ENCODE measurements around the gene CD163L1.
"Not testable (repeated sequence)": the region's sequence is repeated elsewhere in the genome, so short reads cannot be mapped to it uniquely, and the experiment has no call there.

CD163L1 gene

GRCh38 chr12:7339675-7340074 is 104.3 kb downstream of the CD163L1 start:
- H4K20me1 ChIP-seq (ENCODE audit: insufficient read depth, low read length): no peaks in the 10 kb centered on the region
- H3K9ac ChIP-seq (ENCODE audit: low read length): no peak overlapping the region
- H3K27ac ChIP-seq (ENCODE audit: low read length): no peak overlapping the region
- TF ChIP-seq, protein P1, sequence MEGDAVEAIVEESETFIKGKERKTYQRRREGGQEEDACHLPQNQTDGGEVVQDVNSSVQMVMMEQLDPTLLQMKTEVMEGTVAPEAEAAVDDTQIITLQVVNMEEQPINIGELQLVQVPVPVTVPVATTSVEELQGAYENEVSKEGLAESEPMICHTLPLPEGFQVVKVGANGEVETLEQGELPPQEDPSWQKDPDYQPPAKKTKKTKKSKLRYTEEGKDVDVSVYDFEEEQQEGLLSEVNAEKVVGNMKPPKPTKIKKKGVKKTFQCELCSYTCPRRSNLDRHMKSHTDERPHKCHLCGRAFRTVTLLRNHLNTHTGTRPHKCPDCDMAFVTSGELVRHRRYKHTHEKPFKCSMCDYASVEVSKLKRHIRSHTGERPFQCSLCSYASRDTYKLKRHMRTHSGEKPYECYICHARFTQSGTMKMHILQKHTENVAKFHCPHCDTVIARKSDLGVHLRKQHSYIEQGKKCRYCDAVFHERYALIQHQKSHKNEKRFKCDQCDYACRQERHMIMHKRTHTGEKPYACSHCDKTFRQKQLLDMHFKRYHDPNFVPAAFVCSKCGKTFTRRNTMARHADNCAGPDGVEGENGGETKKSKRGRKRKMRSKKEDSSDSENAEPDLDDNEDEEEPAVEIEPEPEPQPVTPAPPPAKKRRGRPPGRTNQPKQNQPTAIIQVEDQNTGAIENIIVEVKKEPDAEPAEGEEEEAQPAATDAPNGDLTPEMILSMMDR (IDR thresholded peaks at IDR 0.05; ENCODE audit: low read depth, low read length): no peak
- no peak for TF ChIP-seq EZH2phosphoT487 (IDR thresholded peaks at IDR 0.05; ENCODE audit: low read depth)
- H3K79me2 ChIP-seq (ENCODE audit: low read length): no peaks in the 10 kb centered on the region
- H2AFZ ChIP-seq (ENCODE audit: low read depth, low read length): no peak overlapping the region
- H3K9me3 ChIP-seq (ENCODE audit: insufficient read depth, low read length): no peaks in the 10 kb centered on the region
- no peaks in the 10 kb centered on the region for H3K27me3 ChIP-seq (ENCODE audit: low read depth, low read length)
- no peaks in the 10 kb centered on the region for H3K36me3 ChIP-seq (replicated peaks; ENCODE audit: low read depth, low read length)
- H3K4me2 ChIP-seq (ENCODE audit: low read length): no peak overlapping the region
- H3K4me3 ChIP-seq (ENCODE audit: low read length): no peak overlapping the region
- H3K4me1 ChIP-seq (ENCODE audit: low read length): no peaks in the 10 kb centered on the region

GRCh38 chr12:7337790-7338189 is 106.2 kb downstream of the CD163L1 start:
- not testable (repeated sequence) for H3K9me3 ChIP-seq (ENCODE audit: insufficient read depth, low read length); H3K27me3 ChIP-seq (ENCODE audit: low read depth, low read length); H4K20me1 ChIP-seq (ENCODE audit: insufficient read depth, low read length); H3K4me3 ChIP-seq (ENCODE audit: low read length); H3K4me1 ChIP-seq (ENCODE audit: low read length); H3K79me2 ChIP-seq (ENCODE audit: low read length); H3K27ac ChIP-seq (ENCODE audit: low read length); H3K4me2 ChIP-seq (ENCODE audit: low read length); H3K9ac ChIP-seq (ENCODE audit: low read length); H3K36me3 ChIP-seq (replicated peaks; ENCODE audit: low read depth, low read length); H2AFZ ChIP-seq (ENCODE audit: low read depth, low read length)

- Histone ChIP-seq H3K79me2 (ENCODE audit: low read length) (no peaks in the 10 kb centered on the region), H3K27ac (ENCODE audit: low read length) (no peak overlapping the region), H3K4me3 (ENCODE audit: low read length) (no peak overlapping the region), H4K20me1 (ENCODE audit: insufficient read depth, low read length) (no peaks in the 10 kb centered on the region), H3K9ac (ENCODE audit: low read length) (no peak overlapping the region), H3K27me3 (ENCODE audit: low read depth, low read length) (peaks cover 20% of the 10 kb centered on the region), H3K4me2 (ENCODE audit: low read length) (no peak overlapping the region), H3K4me1 (ENCODE audit: low read length) (no peaks in the 10 kb centered on the region), H3K9me3 (ENCODE audit: insufficient read depth, low read length) (no peaks in the 10 kb centered on the region), H3K36me3 (replicated peaks; ENCODE audit: low read depth, low read length) (no peaks in the 10 kb centered on the region), H2AFZ (ENCODE audit: low read depth, low read length) (no peak overlapping the region)
- TF ChIP-seq, protein P1 (IDR thresholded peaks at IDR 0.05; ENCODE audit: low read depth, low read length): no peak
- no peak for TF ChIP-seq EZH2phosphoT487 (IDR thresholded peaks at IDR 0.05; ENCODE audit: low read depth)
Measured at GRCh38 chr12:7327918-7328317, 116.0 kb downstream of the CD163L1 start.

- Histone ChIP-seq H3K4me1 (ENCODE audit: low read length) (no peaks in the 10 kb centered on the region), H3K79me2 (ENCODE audit: low read length) (no peaks in the 10 kb centered on the region), H3K9ac (ENCODE audit: low read length) (no peak overlapping the region), H4K20me1 (ENCODE audit: insufficient read depth, low read length) (no peaks in the 10 kb centered on the region), H3K9me3 (ENCODE audit: insufficient read depth, low read length) (no peaks in the 10 kb centered on the region), H2AFZ (ENCODE audit: low read depth, low read length) (no peak overlapping the region), H3K27ac (ENCODE audit: low read length) (no peak overlapping the region), H3K36me3 (replicated peaks; ENCODE audit: low read depth, low read length) (no peaks in the 10 kb centered on the region), H3K4me2 (ENCODE audit: low read length) (no peak overlapping the region), H3K4me3 (ENCODE audit: low read length) (no peak overlapping the region), H3K27me3 (ENCODE audit: low read depth, low read length) (peaks cover 20% of the 10 kb centered on the region)
- TF ChIP-seq, protein P1 (IDR thresholded peaks at IDR 0.05; ENCODE audit: low read depth, low read length): no peak
- TF ChIP-seq EZH2phosphoT487 (IDR thresholded peaks at IDR 0.05; ENCODE audit: low read depth): no peak
Measured at GRCh38 chr12:7324176-7324575, 119.8 kb downstream of the CD163L1 start.

- H4K20me1 ChIP-seq (ENCODE audit: insufficient read depth, low read length): no peaks in the 10 kb centered on the region
- no peaks in the 10 kb centered on the region for H3K36me3 ChIP-seq (replicated peaks; ENCODE audit: low read depth, low read length)
- H3K27ac ChIP-seq (ENCODE audit: low read length): no peak overlapping the region
- no peaks in the 10 kb centered on the region for H3K9me3 ChIP-seq (ENCODE audit: insufficient read depth, low read length)
- peaks cover 10% of the 10 kb centered on the region for H3K27me3 ChIP-seq (ENCODE audit: low read depth, low read length)
- no peaks in the 10 kb centered on the region for H3K4me1 ChIP-seq (ENCODE audit: low read length)
- no peak overlapping the region for H2AFZ ChIP-seq (ENCODE audit: low read depth, low read length)
- TF ChIP-seq EZH2phosphoT487 (IDR thresholded peaks at IDR 0.05; ENCODE audit: low read depth): no peak
- TF ChIP-seq, protein P1 (IDR thresholded peaks at IDR 0.05; ENCODE audit: low read depth, low read length): no peak
- H3K4me3 ChIP-seq (ENCODE audit: low read length): no peak overlapping the region
- H3K9ac ChIP-seq (ENCODE audit: low read length): no peak overlapping the region
- no peaks in the 10 kb centered on the region for H3K79me2 ChIP-seq (ENCODE audit: low read length)
- H3K4me2 ChIP-seq (ENCODE audit: low read length): no peak overlapping the region
Measured at GRCh38 chr12:7322599-7322998, 121.4 kb downstream of the CD163L1 start.

Data from OCI-LY3 (cell line).